ENCODE measurements around the gene ZNF598. TPM values are rescaled to one million over a fixed set of nuclear protein-coding genes. Genes with fewer than 3 reads are reported as not detected.

Gene ZNF598
- total and polyA plus RNA-seq, 10 of the 15 experiments (the other 5 are each of a cell fraction or from before 2014, with no cell fraction given): 0.08 to 74.0 (median 14.4) TPM

DNA sequence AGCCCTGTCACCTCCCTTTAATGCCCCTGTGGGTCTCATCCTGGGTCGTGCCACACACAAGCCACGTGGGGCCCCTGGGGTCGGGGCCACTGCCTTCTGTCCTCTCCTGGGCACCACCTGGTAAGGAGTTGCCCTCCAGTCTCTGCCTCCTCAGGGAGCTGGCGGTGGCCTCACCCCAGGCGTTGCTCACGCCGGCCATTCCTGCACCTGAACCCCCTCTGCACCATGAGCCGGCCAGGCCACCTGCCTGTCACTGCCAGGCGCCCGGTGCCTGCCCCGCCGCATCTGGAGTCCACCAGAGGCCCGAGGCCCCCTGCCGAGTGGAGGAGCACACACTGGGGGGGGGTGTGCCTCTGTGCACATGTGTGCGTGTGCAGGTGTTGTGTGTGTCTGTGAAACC is 27.5 kb upstream of the ZNF598 start:
- ChIA-PET SMC1A (ENCODE audit: uncharacterized antibody, unreplicated experiment) (no interaction called here), RAD21 (ENCODE audit: unreplicated experiment) (no interaction called here), CTCF (no interaction called here), POLR2A (no interaction called here)
- WGBS (ENCODE audit: insufficient coverage, insufficient replicate concordance, low lambda C conversion rate, missing lambda C conversion rate): 55% methylated on average over 15 of the region's 15 CpGs
- no peak overlapping the region for H2AFZ ChIP-seq (ENCODE audit: control insufficient read depth, low read depth, low read length)
- no peak overlapping the region for H3K4me2 ChIP-seq (ENCODE audit: control insufficient read depth, insufficient read depth)
- H3K4me3 ChIP-seq: no peak overlapping the region
- in situ Hi-C loops (cut with MboI): no loop called here
- H3K9ac ChIP-seq (ENCODE audit: control insufficient read depth, insufficient read depth, low read length): no peak overlapping the region
- H3K27me3 ChIP-seq (replicated peaks in 1 of 2; ENCODE audit: control insufficient read depth in 2 of 2, insufficient read depth in 2 of 2, low read length in 1 of 2): no peaks in the 10 kb centered on the region
- no peaks in the 10 kb centered on the region for H3K9me3 ChIP-seq (replicated peaks; ENCODE audit: control insufficient read depth, insufficient read depth, low read length)
- no peaks in the 10 kb centered on the region for H3K79me2 ChIP-seq (ENCODE audit: control insufficient read depth, insufficient read depth, low read length)
- intact Hi-C loops (cut with micrococcal nuclease; ENCODE audit: unreplicated experiment): no loop called here
- FAIRE-seq (no peak), DNase-seq (ENCODE audit: low read depth, low spot score) (no peak), ATAC-seq (no peak)
- no peaks in the 10 kb centered on the region for H3K36me3 ChIP-seq (ENCODE audit: control insufficient read depth in 2 of 2, insufficient read depth in 2 of 2, low read length in 1 of 2)
- no TSS peak for BruUV-seq (replicated peaks)
- no peak overlapping the region for H3K27ac ChIP-seq (ENCODE audit: control insufficient read depth, insufficient read depth)
- TF ChIP-seq SIX5 (IDR thresholded peaks at IDR 0.05; ENCODE audit: low read depth, low read length, severe bottlenecking) (no peak), NR2C2 (IDR thresholded peaks at IDR 0.05; ENCODE audit: borderline replicate concordance, control insufficient read depth, insufficient read length, low read depth) (no peak), ZBTB33 (IDR thresholded peaks at IDR 0.05) (no peak), IRF5 (IDR thresholded peaks at IDR 0.05; ENCODE audit: borderline replicate concordance) (no peak)
- H4K20me1 ChIP-seq (ENCODE audit: control insufficient read depth, insufficient read depth): no peaks in the 10 kb centered on the region
- no peaks in the 10 kb centered on the region for H3K4me1 ChIP-seq (ENCODE audit: control insufficient read depth, insufficient read depth, low read length)
